Measurements from ENCODE around the gene SHH. TPM values are rescaled to one million over a fixed set of nuclear protein-coding genes. Genes with fewer than 3 reads are reported as not detected.

The SHH gene
- polyA plus RNA-seq, 1 donor (not counting 4 experiments of a cell fraction or from before 2014, with no cell fraction given): not detected

DNA sequence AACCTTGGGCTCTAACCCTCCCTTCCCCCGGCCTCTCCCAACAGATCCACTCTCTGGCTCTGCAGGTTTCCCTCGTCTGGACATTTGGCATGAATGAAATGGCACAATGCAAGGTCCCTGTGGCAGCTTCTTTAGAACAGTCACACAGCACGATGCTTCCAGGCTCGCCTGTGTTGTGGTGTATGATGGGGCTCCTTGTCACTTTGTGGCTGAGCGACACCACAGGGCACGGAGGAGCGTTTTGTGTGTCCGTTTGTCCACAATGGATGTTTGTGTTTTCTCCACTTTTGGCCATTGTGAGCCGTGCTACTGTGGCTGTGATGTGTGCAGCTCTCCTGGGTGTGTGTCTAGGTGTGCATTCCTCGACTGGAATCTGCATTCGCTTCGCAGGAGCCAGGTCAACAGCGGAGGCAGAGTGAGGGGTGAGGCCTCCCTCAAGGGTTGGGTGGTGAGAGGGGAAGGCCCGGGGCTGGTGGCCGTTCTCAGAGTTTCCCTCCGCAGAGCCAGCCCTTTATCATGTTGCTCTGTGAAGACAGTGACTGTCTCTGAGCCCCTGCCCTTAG lies 22.3 kb upstream of the SHH start:
- TF ChIP-seq, protein P1, sequence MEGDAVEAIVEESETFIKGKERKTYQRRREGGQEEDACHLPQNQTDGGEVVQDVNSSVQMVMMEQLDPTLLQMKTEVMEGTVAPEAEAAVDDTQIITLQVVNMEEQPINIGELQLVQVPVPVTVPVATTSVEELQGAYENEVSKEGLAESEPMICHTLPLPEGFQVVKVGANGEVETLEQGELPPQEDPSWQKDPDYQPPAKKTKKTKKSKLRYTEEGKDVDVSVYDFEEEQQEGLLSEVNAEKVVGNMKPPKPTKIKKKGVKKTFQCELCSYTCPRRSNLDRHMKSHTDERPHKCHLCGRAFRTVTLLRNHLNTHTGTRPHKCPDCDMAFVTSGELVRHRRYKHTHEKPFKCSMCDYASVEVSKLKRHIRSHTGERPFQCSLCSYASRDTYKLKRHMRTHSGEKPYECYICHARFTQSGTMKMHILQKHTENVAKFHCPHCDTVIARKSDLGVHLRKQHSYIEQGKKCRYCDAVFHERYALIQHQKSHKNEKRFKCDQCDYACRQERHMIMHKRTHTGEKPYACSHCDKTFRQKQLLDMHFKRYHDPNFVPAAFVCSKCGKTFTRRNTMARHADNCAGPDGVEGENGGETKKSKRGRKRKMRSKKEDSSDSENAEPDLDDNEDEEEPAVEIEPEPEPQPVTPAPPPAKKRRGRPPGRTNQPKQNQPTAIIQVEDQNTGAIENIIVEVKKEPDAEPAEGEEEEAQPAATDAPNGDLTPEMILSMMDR (optimal IDR thresholded peaks at IDR 0.05 in 1 of 3, IDR thresholded peaks at IDR 0.05 in 1 of 3, conservative IDR thresholded peaks at IDR 0.05 in 1 of 3; ENCODE audit: extremely low read depth in 1 of 3, insufficient read depth in 2 of 3, low read length in 3 of 3): no peak
- TF ChIP-seq EZH2 (IDR thresholded peaks at IDR 0.05; ENCODE audit: low read length): no peak
- Histone ChIP-seq H4K20me1 (ENCODE audit: control insufficient read depth, extremely low read depth, insufficient read depth, low read length) (no peaks in the 10 kb centered on the region), H3K4me1 (ENCODE audit: control insufficient read depth, extremely low read depth, insufficient read depth, low read length) (no peaks in the 10 kb centered on the region), H2AFZ (ENCODE audit: control insufficient read depth, low read length) (no peak overlapping the region), H3K27ac (ENCODE audit: control insufficient read depth, insufficient read depth, low read length) (no peak overlapping the region), H3K9me3 (ENCODE audit: control insufficient read depth, low read depth, low read length) (peaks cover 3% of the 10 kb centered on the region), H3K4me3 (ENCODE audit: control insufficient read depth in 2 of 3, extremely low read depth in 1 of 3, insufficient read depth in 2 of 3, low read depth in 1 of 3, low read length in 3 of 3) (no peak overlapping the region), H3K79me2 (ENCODE audit: control insufficient read depth, insufficient read depth, low read length) (no peaks in the 10 kb centered on the region), H3K36me3 (ENCODE audit: control insufficient read depth in 2 of 2, extremely low read depth in 1 of 2, insufficient read depth in 2 of 2, low read length in 2 of 2) (no peaks in the 10 kb centered on the region), H3K27me3 (ENCODE audit: control insufficient read depth, extremely low read depth, insufficient read depth, low read length) (no peaks in the 10 kb centered on the region), H3K9me1 (ENCODE audit: control insufficient read depth, extremely low read depth, insufficient read depth, low read length) (no peaks in the 10 kb centered on the region), H3K4me2 (ENCODE audit: control insufficient read depth, extremely low read depth, insufficient read depth, low read depth, low read length) (no peak overlapping the region), H3K9ac (ENCODE audit: control insufficient read depth, extremely low read depth, insufficient read depth, low read length) (no peak overlapping the region)
- DNase-seq (ENCODE audit: low read depth, low spot score) (no peak), FAIRE-seq (no peak)
- dilution Hi-C loops (cut with MboI; ENCODE audit: extremely low pct_ligation_motif_present, low sequenced_read_pairs): no loop called here

DNA sequence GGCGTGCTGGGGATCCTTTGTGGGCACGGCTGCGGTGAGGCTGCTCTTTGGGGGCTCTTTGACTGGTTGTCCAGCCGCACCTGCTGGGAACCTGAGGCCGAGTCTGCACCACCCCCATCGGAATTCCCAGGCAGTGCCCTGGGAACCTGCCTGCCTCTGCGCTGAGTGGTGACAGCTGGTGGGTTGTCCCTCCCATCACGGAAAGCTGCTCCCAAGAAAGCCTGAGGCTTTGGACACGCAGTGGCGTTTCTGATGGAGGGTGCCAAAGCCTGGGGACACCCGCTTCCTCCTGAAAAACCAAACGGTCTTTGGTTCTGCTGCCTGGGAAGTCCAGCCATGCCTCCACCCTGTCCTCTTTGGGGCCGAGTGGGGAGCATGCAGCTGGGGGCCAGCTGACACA lies 21.4 kb upstream of the SHH start:
- Histone ChIP-seq H3K4me3 (ENCODE audit: control insufficient read depth in 2 of 3, extremely low read depth in 1 of 3, insufficient read depth in 2 of 3, low read depth in 1 of 3, low read length in 3 of 3) (no peak overlapping the region), H4K20me1 (ENCODE audit: control insufficient read depth, extremely low read depth, insufficient read depth, low read length) (no peaks in the 10 kb centered on the region), H3K9ac (ENCODE audit: control insufficient read depth, extremely low read depth, insufficient read depth, low read length) (no peak overlapping the region), H3K79me2 (ENCODE audit: control insufficient read depth, insufficient read depth, low read length) (no peaks in the 10 kb centered on the region), H3K36me3 (ENCODE audit: control insufficient read depth in 2 of 2, extremely low read depth in 1 of 2, insufficient read depth in 2 of 2, low read length in 2 of 2) (no peaks in the 10 kb centered on the region), H3K9me1 (ENCODE audit: control insufficient read depth, extremely low read depth, insufficient read depth, low read length) (no peaks in the 10 kb centered on the region), H3K27ac (ENCODE audit: control insufficient read depth, insufficient read depth, low read length) (no peak overlapping the region), H2AFZ (ENCODE audit: control insufficient read depth, low read length) (no peak overlapping the region), H3K4me1 (ENCODE audit: control insufficient read depth, extremely low read depth, insufficient read depth, low read length) (no peaks in the 10 kb centered on the region), H3K9me3 (ENCODE audit: control insufficient read depth, low read depth, low read length) (peaks cover 3% of the 10 kb centered on the region), H3K27me3 (ENCODE audit: control insufficient read depth, extremely low read depth, insufficient read depth, low read length) (no peaks in the 10 kb centered on the region), H3K4me2 (ENCODE audit: control insufficient read depth, extremely low read depth, insufficient read depth, low read depth, low read length) (no peak overlapping the region)
- FAIRE-seq (no peak), DNase-seq (ENCODE audit: low read depth, low spot score) (no peak)
- dilution Hi-C loops (cut with MboI; ENCODE audit: extremely low pct_ligation_motif_present, low sequenced_read_pairs): no loop called here
- TF ChIP-seq EZH2 (IDR thresholded peaks at IDR 0.05; ENCODE audit: low read length): no peak
- TF ChIP-seq, protein P1 (optimal IDR thresholded peaks at IDR 0.05 in 1 of 3, IDR thresholded peaks at IDR 0.05 in 1 of 3, conservative IDR thresholded peaks at IDR 0.05 in 1 of 3; ENCODE audit: extremely low read depth in 1 of 3, insufficient read depth in 2 of 3, low read length in 3 of 3): no peak
